ENCODE measurements around the gene PLGRKT. TPM values are rescaled to one million over a fixed set of nuclear protein-coding genes. Genes with fewer than 3 reads are reported as not detected.
A peak's percentile ranks its signal among the peaks of the same experiment; 100 is the strongest.

The PLGRKT gene
- total RNA-seq, 2 donors from 2014 or later = 21.0 to 31.1 TPM

GRCh38 chr9:5388026-5388819 is 49.5 kb downstream of the PLGRKT start:
- H3K36me3 Mint-ChIP-seq (ENCODE audit: low read depth) = no peaks in the 10 kb centered on the region
- Histone ChIP-seq H3K27me3 (ENCODE audit: control insufficient read depth, insufficient read depth, low read length, poor library complexity, severe bottlenecking) (no peaks in the 10 kb centered on the region), H3K9me3 (ENCODE audit: control insufficient read depth, low read length) (no peaks in the 10 kb centered on the region), H3K9ac (ENCODE audit: extremely low read depth, low read length, poor library complexity, severe bottlenecking) (no peak overlapping the region), H3K4me1 (ENCODE audit: control insufficient read depth, insufficient read depth, low read length) (no peaks in the 10 kb centered on the region), H3K27ac (ENCODE audit: low read depth, low read length) (peak overlapping the region; percentile 21), H3K4me3 (ENCODE audit: low read length) (no peak overlapping the region), H3K36me3 (ENCODE audit: control insufficient read depth, insufficient read depth, low read length) (no peaks in the 10 kb centered on the region)
- no peaks in the 10 kb centered on the region for H3K9me3 Mint-ChIP-seq
- no peaks in the 10 kb centered on the region for H3K4me1 Mint-ChIP-seq
- H3K27ac Mint-ChIP-seq = no peak overlapping the region
- no peak for DNase-seq
- no peak overlapping the region for H3K4me3 Mint-ChIP-seq
- no peaks in the 10 kb centered on the region for H3K27me3 Mint-ChIP-seq (ENCODE audit: insufficient read depth)
- 83 to 91% methylated on average over 3 to 5 of the region's 5 CpGs for WGBS, 2 experiments (ENCODE audit: insufficient coverage in 1 of 2, insufficient read length in 1 of 2)
- TF ChIP-seq CTCF (conservative IDR thresholded peaks at IDR 0.05) = no peak

- no peaks in the 10 kb centered on the region for H3K9me3 Mint-ChIP-seq
- Histone ChIP-seq H3K4me1 (ENCODE audit: control insufficient read depth, insufficient read depth, low read length) (no peaks in the 10 kb centered on the region), H3K27me3 (ENCODE audit: control insufficient read depth, insufficient read depth, low read length, poor library complexity, severe bottlenecking) (no peaks in the 10 kb centered on the region), H3K4me3 (ENCODE audit: low read length) (no peak overlapping the region), H3K9ac (ENCODE audit: extremely low read depth, low read length, poor library complexity, severe bottlenecking) (no peak overlapping the region), H3K9me3 (ENCODE audit: control insufficient read depth, low read length) (no peaks in the 10 kb centered on the region), H3K27ac (ENCODE audit: low read depth, low read length) (no peak overlapping the region), H3K36me3 (ENCODE audit: control insufficient read depth, insufficient read depth, low read length) (no peaks in the 10 kb centered on the region)
- no peaks in the 10 kb centered on the region for H3K36me3 Mint-ChIP-seq (ENCODE audit: low read depth)
- no peak overlapping the region for H3K4me3 Mint-ChIP-seq
- no peaks in the 10 kb centered on the region for H3K4me1 Mint-ChIP-seq
- no peaks in the 10 kb centered on the region for H3K27me3 Mint-ChIP-seq (ENCODE audit: insufficient read depth)
- H3K27ac Mint-ChIP-seq = no peak overlapping the region
- no peak for DNase-seq
- no peak for TF ChIP-seq CTCF (conservative IDR thresholded peaks at IDR 0.05)
These were observed 53.3 kb downstream of the PLGRKT start for GRCh38 chr9:5384436-5384835.

GRCh38 chr9:5382479-5382878 is 55.2 kb downstream of the PLGRKT start:
- Histone ChIP-seq H3K27me3 (ENCODE audit: control insufficient read depth, insufficient read depth, low read length, poor library complexity, severe bottlenecking) (no peaks in the 10 kb centered on the region), H3K4me1 (ENCODE audit: control insufficient read depth, insufficient read depth, low read length) (no peaks in the 10 kb centered on the region), H3K36me3 (ENCODE audit: control insufficient read depth, insufficient read depth, low read length) (no peaks in the 10 kb centered on the region), H3K9ac (ENCODE audit: extremely low read depth, low read length, poor library complexity, severe bottlenecking) (no peak overlapping the region), H3K9me3 (ENCODE audit: control insufficient read depth, low read length) (no peaks in the 10 kb centered on the region), H3K27ac (ENCODE audit: low read depth, low read length) (no peak overlapping the region), H3K4me3 (ENCODE audit: low read length) (no peak overlapping the region)
- DNase-seq = no peak
- H3K4me3 Mint-ChIP-seq = no peak overlapping the region
- WGBS, 2 experiments (ENCODE audit: insufficient coverage in 1 of 2, insufficient read length in 1 of 2) = 77 to 87% methylated on average over 2 to 3 of the region's 3 CpGs
- no peaks in the 10 kb centered on the region for H3K27me3 Mint-ChIP-seq (ENCODE audit: insufficient read depth)
- H3K9me3 Mint-ChIP-seq = no peaks in the 10 kb centered on the region
- H3K4me1 Mint-ChIP-seq = no peaks in the 10 kb centered on the region
- no peaks in the 10 kb centered on the region for H3K36me3 Mint-ChIP-seq (ENCODE audit: low read depth)
- H3K27ac Mint-ChIP-seq = peak overlapping the region; percentile 22
- no peak for TF ChIP-seq CTCF (conservative IDR thresholded peaks at IDR 0.05)

Measured in endodermal cell (in vitro differentiated cells).